ENCODE data around the gene SLC26A9. TPM values are rescaled to one million over a fixed set of nuclear protein-coding genes. Genes with fewer than 3 reads are reported as not detected.

The SLC26A9 gene
- total RNA-seq, 1 donor from 2014 or later, result 2.5 TPM

DNA sequence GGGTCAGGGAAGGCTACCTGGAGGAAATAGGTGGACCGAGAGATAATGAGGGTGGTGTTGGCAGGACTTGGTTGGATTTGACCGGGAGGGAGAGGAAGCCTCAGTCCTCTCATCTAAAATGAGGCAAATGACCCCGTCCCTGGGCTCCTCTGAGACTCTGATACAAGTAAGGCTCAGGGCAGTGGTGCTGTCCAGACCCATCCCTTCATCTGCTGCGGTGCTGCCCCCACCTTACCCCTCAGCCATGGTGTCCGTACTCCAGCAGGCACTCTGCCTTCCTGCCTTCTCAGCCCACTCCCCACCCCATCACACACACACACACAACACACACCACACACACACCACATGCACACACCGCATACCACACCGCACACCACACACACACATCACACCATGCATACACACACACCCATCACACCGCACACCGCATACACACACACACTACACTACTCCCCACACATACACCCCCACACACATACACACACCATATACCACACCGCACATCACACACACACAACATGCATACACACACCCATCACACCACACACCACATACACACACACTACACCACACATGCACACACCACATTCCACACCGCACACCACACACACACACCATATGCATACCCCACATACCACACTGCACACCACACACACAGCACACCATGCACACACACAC is 29.4 kb upstream of the SLC26A9 start:
- TF ChIP-seq, protein P1, sequence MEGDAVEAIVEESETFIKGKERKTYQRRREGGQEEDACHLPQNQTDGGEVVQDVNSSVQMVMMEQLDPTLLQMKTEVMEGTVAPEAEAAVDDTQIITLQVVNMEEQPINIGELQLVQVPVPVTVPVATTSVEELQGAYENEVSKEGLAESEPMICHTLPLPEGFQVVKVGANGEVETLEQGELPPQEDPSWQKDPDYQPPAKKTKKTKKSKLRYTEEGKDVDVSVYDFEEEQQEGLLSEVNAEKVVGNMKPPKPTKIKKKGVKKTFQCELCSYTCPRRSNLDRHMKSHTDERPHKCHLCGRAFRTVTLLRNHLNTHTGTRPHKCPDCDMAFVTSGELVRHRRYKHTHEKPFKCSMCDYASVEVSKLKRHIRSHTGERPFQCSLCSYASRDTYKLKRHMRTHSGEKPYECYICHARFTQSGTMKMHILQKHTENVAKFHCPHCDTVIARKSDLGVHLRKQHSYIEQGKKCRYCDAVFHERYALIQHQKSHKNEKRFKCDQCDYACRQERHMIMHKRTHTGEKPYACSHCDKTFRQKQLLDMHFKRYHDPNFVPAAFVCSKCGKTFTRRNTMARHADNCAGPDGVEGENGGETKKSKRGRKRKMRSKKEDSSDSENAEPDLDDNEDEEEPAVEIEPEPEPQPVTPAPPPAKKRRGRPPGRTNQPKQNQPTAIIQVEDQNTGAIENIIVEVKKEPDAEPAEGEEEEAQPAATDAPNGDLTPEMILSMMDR (conservative IDR thresholded peaks at IDR 0.05), result no peak
- Mint-ChIP-seq H3K4me3 (no peak overlapping the region), H3K27ac (no peak overlapping the region), H3K27me3 (peaks cover 17% of the 10 kb centered on the region), H3K9me3 (no peaks in the 10 kb centered on the region), H3K4me1 (ENCODE audit: unreplicated experiment) (peaks cover 12% of the 10 kb centered on the region), H3K36me3 (no peaks in the 10 kb centered on the region)
- DNase-seq (ENCODE audit: extremely low spot score, unreplicated experiment), result no peak

DNA sequence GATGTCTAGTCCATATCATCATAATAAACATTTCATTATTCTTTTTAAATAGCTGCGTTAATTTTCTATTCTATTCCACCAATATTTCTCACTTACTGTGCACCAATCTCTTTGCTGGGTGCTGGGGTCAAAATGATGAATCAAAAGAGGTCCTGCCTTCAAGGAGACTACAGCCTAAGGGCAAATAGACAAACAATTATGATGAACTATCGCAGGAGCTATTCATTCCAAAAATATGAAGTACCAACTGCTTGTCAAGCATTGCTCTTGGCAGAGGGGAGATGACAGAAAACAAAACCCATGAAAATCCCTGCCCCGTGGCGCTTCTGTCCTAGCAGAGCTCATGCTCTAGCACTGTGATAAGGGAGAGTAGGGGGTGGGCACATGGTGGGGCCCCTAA is 28.8 kb upstream of the SLC26A9 start:
- Mint-ChIP-seq H3K4me3 (no peak overlapping the region), H3K36me3 (no peaks in the 10 kb centered on the region), H3K9me3 (no peaks in the 10 kb centered on the region), H3K27ac (no peak overlapping the region), H3K4me1 (ENCODE audit: unreplicated experiment) (peaks cover 7% of the 10 kb centered on the region), H3K27me3 (peaks cover 15% of the 10 kb centered on the region)
- no peak for DNase-seq (ENCODE audit: extremely low spot score, unreplicated experiment)
- TF ChIP-seq, protein P1 (conservative IDR thresholded peaks at IDR 0.05), result no peak

DNA sequence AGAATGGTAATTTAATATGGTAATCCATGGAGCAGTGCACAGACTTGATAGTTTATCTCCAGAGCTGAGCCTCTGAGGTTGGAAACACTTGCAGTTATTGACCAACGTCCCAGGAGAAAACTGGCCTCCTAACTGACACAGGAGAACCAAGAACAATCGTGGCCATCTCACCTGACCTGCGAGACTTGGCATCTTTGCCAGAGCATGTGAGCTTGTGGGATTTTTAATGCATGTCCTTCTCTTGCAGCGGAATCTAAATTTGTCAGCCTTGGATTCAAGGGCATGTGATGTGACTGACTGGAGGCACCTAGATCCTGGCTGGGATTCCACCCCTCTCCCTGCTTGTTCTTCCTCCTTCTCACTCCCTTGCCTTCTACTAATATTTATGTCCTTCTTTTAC is 27.8 kb upstream of the SLC26A9 start:
- Mint-ChIP-seq H3K27ac (no peak overlapping the region), H3K36me3 (no peaks in the 10 kb centered on the region), H3K27me3 (peaks cover 17% of the 10 kb centered on the region)

DNA sequence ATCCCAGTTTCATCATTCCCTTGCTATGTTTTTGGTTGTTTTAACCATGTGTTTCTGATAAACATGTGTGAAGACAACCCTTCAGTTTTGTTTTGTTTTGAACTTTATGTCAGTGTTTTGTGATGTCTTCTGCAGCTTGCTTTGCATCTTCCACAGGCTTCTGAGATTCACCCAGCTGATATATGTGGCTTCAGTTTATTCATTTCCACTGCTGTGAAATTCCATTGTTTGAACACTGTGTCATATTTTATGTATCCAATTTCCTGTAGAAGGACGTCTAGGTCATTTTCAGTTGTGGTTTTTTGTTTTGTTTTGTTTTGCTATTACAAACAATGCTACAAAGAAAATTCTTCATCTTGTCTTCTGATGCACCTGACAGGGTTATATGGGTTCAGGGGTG is 27.2 kb upstream of the SLC26A9 start:
- Mint-ChIP-seq H3K4me1 (ENCODE audit: unreplicated experiment) (no peaks in the 10 kb centered on the region), H3K9me3 (no peaks in the 10 kb centered on the region), H3K4me3 (no peak overlapping the region), H3K36me3 (no peaks in the 10 kb centered on the region), H3K27ac (no peak overlapping the region), H3K27me3 (peaks cover 17% of the 10 kb centered on the region)
- TF ChIP-seq, protein P1 (conservative IDR thresholded peaks at IDR 0.05), result no peak
- no peak for DNase-seq (ENCODE audit: extremely low spot score, unreplicated experiment)

More for the DNA sequence above, 27.8 kb upstream of the SLC26A9 start:
- TF ChIP-seq, protein P1 (conservative IDR thresholded peaks at IDR 0.05), result no peak
- DNase-seq (ENCODE audit: extremely low spot score, unreplicated experiment), result no peak
- Mint-ChIP-seq H3K4me3 (no peak overlapping the region), H3K4me1 (ENCODE audit: unreplicated experiment) (no peaks in the 10 kb centered on the region), H3K9me3 (no peaks in the 10 kb centered on the region)

DNA sequence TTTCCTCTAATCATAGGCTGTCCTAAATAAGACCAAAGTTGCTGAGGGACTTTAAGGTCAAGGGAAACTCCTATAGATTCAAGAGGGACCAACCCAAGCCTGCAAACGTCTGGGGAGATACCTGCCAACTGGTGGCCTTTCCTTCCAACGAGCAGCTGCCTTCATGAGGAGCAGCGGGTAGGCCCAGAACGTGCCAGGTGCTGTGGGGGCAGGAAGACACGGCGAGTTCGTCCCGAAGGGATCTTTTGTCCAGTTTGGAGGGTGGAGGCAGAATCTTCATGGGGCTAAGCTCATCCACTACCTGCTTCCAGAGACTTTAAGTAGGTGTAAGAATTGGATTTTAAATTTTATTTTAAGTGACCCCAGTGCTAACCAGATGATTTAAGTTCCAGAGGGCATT is 26.0 kb upstream of the SLC26A9 start:
- Mint-ChIP-seq H3K4me3 (no peak overlapping the region), H3K36me3 (no peaks in the 10 kb centered on the region), H3K27me3 (peaks cover 23% of the 10 kb centered on the region), H3K27ac (no peak overlapping the region), H3K4me1 (ENCODE audit: unreplicated experiment) (no peaks in the 10 kb centered on the region), H3K9me3 (no peaks in the 10 kb centered on the region)
- no peak for DNase-seq (ENCODE audit: extremely low spot score, unreplicated experiment)
- TF ChIP-seq, protein P1 (conservative IDR thresholded peaks at IDR 0.05), result no peak
